ENCODE results near the gene STUM. TPM values are rescaled to one million over a fixed set of nuclear protein-coding genes. Genes with fewer than 3 reads are reported as not detected.

STUM gene
- total and polyA plus RNA-seq, 2 of the 8 experiments (the other 6 are each of a cell fraction or from before 2014, with no cell fraction given) = 0.76 to 1.2 TPM

- CTCF ChIA-PET (ENCODE audit: partially characterized antibody) = interaction anchor here (0.9 to 3.9 kb wide), 10 partner anchors 9 to 177 kb away, joined by 3 to 17 read pairs (median 6); partner anchors contain the start of gene STUM
- no peaks in the 10 kb centered on the region for H3K36me3 ChIP-seq (ENCODE audit: control insufficient read depth in 2 of 4, insufficient read depth in 4 of 4, low read length in 3 of 4)
- TF ChIP-seq YY1 (IDR thresholded peaks at IDR 0.05; ENCODE audit: low read depth, low read length) (no peak), POU5F1 (IDR thresholded peaks at IDR 0.05; ENCODE audit: low read depth, low read length) (no peak), CEBPB (IDR thresholded peaks at IDR 0.05; ENCODE audit: low read depth, low read length) (no peak), TAF7 (optimal IDR thresholded peaks at IDR 0.05; ENCODE audit: borderline replicate concordance, low read depth, low read length) (no peak), BRCA1 (IDR thresholded peaks at IDR 0.05; ENCODE audit: low read depth, low read length) (no peak), SRF (IDR thresholded peaks at IDR 0.05; ENCODE audit: low read depth, low read length) (no peak), TCF12 (IDR thresholded peaks at IDR 0.05; ENCODE audit: low read depth, low read length) (no peak), SP1 (IDR thresholded peaks at IDR 0.05; ENCODE audit: low read depth, low read length) (no peak), CTCF (IDR thresholded peaks at IDR 0.05; ENCODE audit: control extremely low read depth in 1 of 3, insufficient read depth in 1 of 3, low read depth in 1 of 3, low read length in 3 of 3) (no peak), SP4 (IDR thresholded peaks at IDR 0.05; ENCODE audit: low read length) (no peak), CHD2 (IDR thresholded peaks at IDR 0.05; ENCODE audit: low read length) (no peak), RFX5 (IDR thresholded peaks at IDR 0.05; ENCODE audit: borderline replicate concordance, low read depth, low read length) (no peak)
- TF ChIP-seq, protein P1, sequence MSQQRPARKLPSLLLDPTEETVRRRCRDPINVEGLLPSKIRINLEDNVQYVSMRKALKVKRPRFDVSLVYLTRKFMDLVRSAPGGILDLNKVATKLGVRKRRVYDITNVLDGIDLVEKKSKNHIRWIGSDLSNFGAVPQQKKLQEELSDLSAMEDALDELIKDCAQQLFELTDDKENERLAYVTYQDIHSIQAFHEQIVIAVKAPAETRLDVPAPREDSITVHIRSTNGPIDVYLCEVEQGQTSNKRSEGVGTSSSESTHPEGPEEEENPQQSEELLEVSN (IDR thresholded peaks at IDR 0.05) = no peak
These were observed 93.9 kb downstream of the STUM start for GRCh38 chr1:226642421-226642820.

More at GRCh38 chr1:226642421-226642820, 93.9 kb downstream of the STUM start:
- Histone ChIP-seq H3K27ac (ENCODE audit: low read depth, low read length) (no peak overlapping the region), H2BK20ac (ENCODE audit: low read length) (0 out of 2 replicates have a peak overlapping the region, but pooled peaks have one; percentile 7), H3K4me2 (ENCODE audit: insufficient read depth in 1 of 2, low read depth in 2 of 2, low read length in 2 of 2) (no peak overlapping the region), H3K4me1 (replicated peaks in 1 of 4; ENCODE audit: control insufficient read depth in 3 of 4, insufficient read depth in 4 of 4, low read length in 3 of 4) (peaks cover 0 to 3% (median 1%) of the 10 kb centered on the region in 4 experiments; a peak in 1 of 7 replicates), H2AFZ (ENCODE audit: low read length) (no peak overlapping the region), H3K23ac (ENCODE audit: insufficient read length) (no peak overlapping the region), H3K4ac (replicated peaks; ENCODE audit: insufficient read length, low read depth, low read length) (no peak overlapping the region), H2BK15ac (ENCODE audit: low read length) (no peak overlapping the region), H3K79me2 (ENCODE audit: control insufficient read depth in 1 of 2, insufficient read depth in 2 of 2, low read length in 2 of 2) (no peaks in the 10 kb centered on the region), H2BK12ac (ENCODE audit: low read depth, low read length) (no peak overlapping the region), H4K91ac (replicated peaks; ENCODE audit: insufficient read length, low read length) (no peak overlapping the region), H3K27me3 (replicated peaks in 1 of 4; ENCODE audit: control insufficient read depth in 3 of 4, extremely low read depth in 1 of 4, insufficient read depth in 3 of 4, low read length in 3 of 4) (no peaks in the 10 kb centered on the region; a peak in 1 of 7 replicates), H3K56ac (replicated peaks; ENCODE audit: insufficient read length, low read depth, low read length) (no peak overlapping the region), H2AK5ac (ENCODE audit: low read depth, low read length) (no peak overlapping the region), H2BK120ac (replicated peaks; ENCODE audit: low read depth, low read length) (no peak overlapping the region), H3K18ac (ENCODE audit: extremely low read depth, low read length) (no peak overlapping the region), H4K8ac (ENCODE audit: extremely low read depth, insufficient read depth, low read length) (no peak overlapping the region), H3K9ac (replicated peaks in 1 of 4; ENCODE audit: extremely low read depth in 1 of 4, low read depth in 3 of 4, low read length in 3 of 4) (no peak overlapping the region), H4K5ac (ENCODE audit: insufficient read length, low read depth, low read length) (no peak overlapping the region), H3K9me3 (ENCODE audit: insufficient read depth in 2 of 2, low read depth in 1 of 2, low read length in 1 of 2) (no peaks in the 10 kb centered on the region), H3K79me1 (ENCODE audit: low read depth, low read length) (no peaks in the 10 kb centered on the region), H4K20me1 (replicated peaks in 1 of 2; ENCODE audit: control insufficient read depth in 1 of 2, insufficient read depth in 2 of 2, low read length in 2 of 2) (no peaks in the 10 kb centered on the region), H3K4me3 (ENCODE audit: extremely low read depth in 1 of 4, insufficient read depth in 2 of 4, low read depth in 3 of 4, low read length in 4 of 4) (no peak overlapping the region), H3K23me2 (ENCODE audit: low read depth, low read length) (no peaks in the 10 kb centered on the region), H3K14ac (ENCODE audit: insufficient read length) (no peak overlapping the region), H2BK5ac (ENCODE audit: low read depth, low read length) (peak overlapping the region; percentile 7; the same call in 1 of the 2 replicates)
- DNase-seq (ENCODE audit: low read depth in 1 of 2, low spot score in 2 of 2) (no peak), FAIRE-seq (no peak)
- WGBS, 2 experiments (ENCODE audit: extremely low coverage in 1 of 2, insufficient coverage in 1 of 2, insufficient read length in 1 of 2, insufficient replicate concordance in 2 of 2, low coverage in 1 of 2, low lambda C conversion rate in 2 of 2, missing lambda C conversion rate in 1 of 2) = 89% methylated on average over 8 of the region's 8 CpGs; no CpG with 5 or more reads in 1 of the 2 experiments
- POLR2A ChIA-PET (ENCODE audit: partially characterized antibody) = no interaction called here

Measured in H1 (cell line).